Skin epidermis (tissue), 12 donors: ENCODE results near the gene TTLL7.

Experiments
- H3K27ac ChIP-seq, 21 experiments: fragments of 200-600 bp; sonication (generic) in 11 of 21; one replicate each; pipeline ENCODE4 v1.5.0; 2020; ENCODE audit warnings: mild to moderate bottlenecking in 3 of 21, inconsistent platforms in 2 of 21, moderate library complexity in 2 of 21
- H3K4me3 ChIP-seq, 7 experiments: fragments of 200-600 bp; sonication (generic) in 2 of 7; one replicate each; pipeline ENCODE4 v1.5.0; 2020; ENCODE audit warnings: inconsistent platforms in 2 of 7, mild to moderate bottlenecking in 2 of 7, moderate library complexity in 1 of 7

Gene TTLL7

GRCh38 chr1:83839566-83840173 is 159.3 kb downstream of the TTLL7 start:
- Histone ChIP-seq H3K4me3 (no peak overlapping the region), H3K27ac (no peak overlapping the region)

- Histone ChIP-seq H3K4me3 (no peak overlapping the region), H3K27ac (no peak overlapping the region)
Observed at GRCh38 chr1:83838573-83838972, 160.4 kb downstream of the TTLL7 start.

- Histone ChIP-seq H3K27ac (no peak overlapping the region), H3K4me3 (no peak overlapping the region)
Observed at GRCh38 chr1:83836543-83836942, 162.4 kb downstream of the TTLL7 start.

- Histone ChIP-seq H3K27ac (no peak overlapping the region), H3K4me3 (no peak overlapping the region)
Observed at GRCh38 chr1:83834621-83835264, 164.2 kb downstream of the TTLL7 start.

- Histone ChIP-seq H3K4me3 (no peak overlapping the region), H3K27ac (no peak overlapping the region)
Observed at GRCh38 chr1:83832194-83832593, 166.7 kb downstream of the TTLL7 start.

- H3K27ac ChIP-seq, result no peak overlapping the region
- no peak overlapping the region for H3K4me3 ChIP-seq
Observed at GRCh38 chr1:83829106-83829505, 169.8 kb downstream of the TTLL7 start.

GRCh38 chr1:83828456-83828855 is 170.5 kb downstream of the TTLL7 start:
- no peak overlapping the region for H3K4me3 ChIP-seq
- H3K27ac ChIP-seq, result no peak overlapping the region

- no peak overlapping the region for H3K27ac ChIP-seq
- H3K4me3 ChIP-seq, result no peak overlapping the region
Observed at GRCh38 chr1:83827741-83828140, 171.2 kb downstream of the TTLL7 start.

- Histone ChIP-seq H3K27ac (no peak overlapping the region), H3K4me3 (no peak overlapping the region)
Observed at GRCh38 chr1:83822208-83822607, 176.7 kb downstream of the TTLL7 start.

- H3K27ac ChIP-seq, result no peak overlapping the region
Observed at GRCh38 chr1:83819436-83819835, 179.5 kb downstream of the TTLL7 start.

GRCh38 chr1:83818916-83819315 is 180.0 kb downstream of the TTLL7 start:
- no peak overlapping the region for H3K27ac ChIP-seq
- no peak overlapping the region for H3K4me3 ChIP-seq

More at GRCh38 chr1:83819436-83819835, 179.5 kb downstream of the TTLL7 start:
- H3K4me3 ChIP-seq, result no peak overlapping the region

GRCh38 chr1:83816836-83817235 is 182.1 kb downstream of the TTLL7 start:
- H3K27ac ChIP-seq, result no peak overlapping the region
- no peak overlapping the region for H3K4me3 ChIP-seq

GRCh38 chr1:83815330-83815729 is 183.6 kb downstream of the TTLL7 start:
- no peak overlapping the region for H3K27ac ChIP-seq

More at GRCh38 chr1:83815330-83815729, 183.6 kb downstream of the TTLL7 start:
- no peak overlapping the region for H3K4me3 ChIP-seq
